Kidney (tissue), 14 donors: Measurements from ENCODE around the gene NPRL2. TPM values are rescaled to one million over a fixed set of nuclear protein-coding genes. Genes with fewer than 3 reads are reported as not detected.

Experiments used
- DNase-seq, 5 donors: peaks; one replicate each; pipeline ENCODE4 v3.0.0-alpha.2; 2013 to 2020
- FAIRE-seq: peaks from 2 replicates; lab custom pipeline; 2012; peaks lifted over from hg19 to GRCh38; lab: Jason Lieb, UNC
- H3K27ac ChIP-seq, 2 donors: one replicate each; pipeline ENCODE4 v1.7.0; 2013; ENCODE audit warnings: low read depth in 2 of 2, low read length in 2 of 2, inconsistent platforms in 1 of 2
- H3K27me3 ChIP-seq: one replicate; pipeline ENCODE4 v1.7.1; 2013; ENCODE audit warnings: low read length, inconsistent platforms; ENCODE audit not compliant: control insufficient read depth, insufficient read depth
- H3K36me3 ChIP-seq, 3 donors: one replicate each; pipeline versions ENCODE4 v1.7.0 to v1.7.1; 2013; ENCODE audit warnings: low read length in 3 of 3, control low read depth in 1 of 3, inconsistent platforms in 1 of 3; ENCODE audit not compliant: insufficient read depth in 3 of 3, control insufficient read depth in 2 of 3
- H3K4me1 ChIP-seq, 3 donors: one replicate each; pipeline versions ENCODE4 v1.7.0 to v1.7.1; 2013; ENCODE audit warnings: low read length in 3 of 3, inconsistent platforms in 1 of 3, low read depth in 1 of 3; ENCODE audit not compliant: control insufficient read depth in 2 of 3, insufficient read depth in 2 of 3
- H3K4me3 ChIP-seq, 3 donors: one replicate each; pipeline versions ENCODE4 v1.7.0 to v1.8.1; 2013; ENCODE audit warnings: low read length in 3 of 3, control low read depth in 1 of 3, inconsistent platforms in 1 of 3
- H3K9ac ChIP-seq, 3 donors: one replicate each; pipeline versions ENCODE4 v1.7.0 to v1.7.1; 2013; ENCODE audit warnings: low read length in 3 of 3, control low read depth in 1 of 3, inconsistent platforms in 1 of 3
- H3K9me3 ChIP-seq, 3 donors: one replicate each; pipeline versions ENCODE4 v1.7.0 to v1.7.1; 2013; ENCODE audit warnings: low read length in 3 of 3, control low read depth in 1 of 3, inconsistent platforms in 1 of 3; ENCODE audit not compliant: control insufficient read depth in 2 of 3, insufficient read depth in 1 of 3
- CTCF ChIP-seq: IDR thresholded peaks from 3 replicates; pipeline ENCODE4 v1.5.1; 2012; ENCODE audit warnings: mild to moderate bottlenecking, moderate library complexity, borderline replicate concordance; ENCODE audit not compliant: insufficient read depth; ENCODE audit errors: extremely low read depth
- intact Hi-C: fragments of 100-400 bp; cut with DNase I; formaldehyde crosslinking; loops from one replicate; pipeline ENCODE4 v1.11.1; 2022
- polyA plus RNA-seq: library from polyadenylated mRNA; stranded (reverse); fragments of 350-450 nt; fragmentation: Illumina TruSeq; extraction: RNeasy Lipid Tissue Mini Kit (QIAGEN cat#74804); gene quantifications from one replicate; pipeline ENCODE4 v1.2.3, GENCODE V29; 2014; ENCODE audit warnings: low read depth, low replicate concordance; ENCODE audit not compliant: insufficient read depth
- total RNA-seq: library from RNA; stranded (reverse); fragmentation: NEBNext Ultra II Directional; extraction: Animal tissue kit (Norgen Biotek cat#: 25700); gene quantifications from one replicate; pipeline ENCODE4 v1.2.1, GENCODE V29; 2021
- donor health status: control.
- donor health status: control.
- donor health status: control.
- donor health status: control.
- donor health status: control.
- donor health status: DM: yes; HTN: yes; CAD: no.
- donor health status: Normal renal cell carcinoma (clear cell type).

Gene NPRL2
- total and polyA plus RNA-seq, 2 donors from 2014 or later, result 23.5 to 39.8 TPM

GRCh38 chr3:50297896-50298725, 52.5 kb downstream of the NPRL2 start:
- intact Hi-C loops, result no loop called here
- H3K27me3 ChIP-seq, result no peaks in the 10 kb centered on the region
- peaks cover 0 to 6% (median 3%) of the 10 kb centered on the region in 3 donors for H3K36me3 ChIP-seq
- peak in 1 of 5 donors; percentile 62 for DNase-seq
- H3K9ac ChIP-seq, result peak overlapping the region in 2 of 3 donors; percentile 76 to 94
- no peak for FAIRE-seq
- no peaks in the 10 kb centered on the region for H3K9me3 ChIP-seq
- TF ChIP-seq CTCF, result no peak
- peak overlapping the region in 2 of 3 donors; percentile 74 to 92 for H3K4me3 ChIP-seq
- peak overlapping the region; percentile 94 for H3K27ac ChIP-seq
- peaks cover 4 to 38% (median 20%) of the 10 kb centered on the region in 3 donors for H3K4me1 ChIP-seq

DNA sequence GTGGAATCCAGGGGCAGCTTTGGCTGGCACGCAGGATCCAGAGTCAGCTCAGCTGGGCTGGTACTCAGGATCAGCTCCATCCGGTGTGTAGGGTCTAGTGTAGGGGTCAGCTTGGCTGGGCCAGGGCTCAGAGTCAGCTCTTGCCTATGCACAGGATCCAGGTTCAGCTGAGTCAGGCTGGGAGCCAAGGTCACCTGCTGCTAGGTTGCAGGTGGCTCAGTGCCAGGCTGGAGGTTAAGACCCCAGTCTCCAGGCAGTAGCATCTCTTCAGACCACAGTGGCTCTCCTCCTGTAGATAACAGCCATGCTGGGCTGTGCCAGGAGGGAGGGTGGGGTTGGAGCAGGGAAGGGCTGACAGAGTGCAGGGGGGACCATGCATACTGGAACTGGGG, 53.2 kb downstream of the NPRL2 start:
- peak in 1 of 5 donors; percentile 59 for DNase-seq
- TF ChIP-seq CTCF, result no peak
- Histone ChIP-seq H3K9me3 (no peaks in the 10 kb centered on the region), H3K4me1 (peaks cover 7 to 36% (median 27%) of the 10 kb centered on the region in 3 donors), H3K36me3 (peaks cover 0 to 6% (median 3%) of the 10 kb centered on the region in 3 donors), H3K4me3 (no peak overlapping the region), H3K27me3 (no peaks in the 10 kb centered on the region), H3K9ac (no peak overlapping the region), H3K27ac (no peak overlapping the region)
- intact Hi-C loops, result no loop called here
- FAIRE-seq, result no peak

Other genes starting within 250 kb of the NPRL2 start
- gene SEMA3F, start 195.5 kb downstream of the NPRL2 start, total RNA-seq, result 39.9 TPM
- 36.7 TPM for gene SEMA3F, start 195.5 kb downstream of the NPRL2 start, polyA plus RNA-seq
- not detected for gene GNAT1, start 159.2 kb downstream of the NPRL2 start, total RNA-seq
- not detected for gene GNAT1, start 159.2 kb downstream of the NPRL2 start, polyA plus RNA-seq
- 1.6 TPM for gene SLC38A3, start 145.5 kb downstream of the NPRL2 start, total RNA-seq
- 4.2 TPM for gene SLC38A3, start 145.5 kb downstream of the NPRL2 start, polyA plus RNA-seq
- gene GNAI2, start 114.6 kb downstream of the NPRL2 start, total RNA-seq, result 245 TPM
- gene GNAI2, start 114.6 kb downstream of the NPRL2 start, polyA plus RNA-seq, result 141 TPM
- gene SEMA3B, start 81.6 kb downstream of the NPRL2 start, total RNA-seq, result 96.1 TPM
- gene SEMA3B, start 81.6 kb downstream of the NPRL2 start, polyA plus RNA-seq, result 99.9 TPM
- gene LSMEM2, start 71.7 kb downstream of the NPRL2 start, total RNA-seq, result 0.22 TPM
- 0.62 TPM for gene LSMEM2, start 71.7 kb downstream of the NPRL2 start, polyA plus RNA-seq
- 78.1 TPM for gene IFRD2, start 58.3 kb downstream of the NPRL2 start, total RNA-seq
- 54.1 TPM for gene IFRD2, start 58.3 kb downstream of the NPRL2 start, polyA plus RNA-seq
- 2.0 TPM for gene HYAL3, start 51.4 kb downstream of the NPRL2 start, total RNA-seq
- gene HYAL3, start 51.4 kb downstream of the NPRL2 start, polyA plus RNA-seq, result 3.2 TPM
- 10.7 TPM for gene NAA80, start 51.4 kb downstream of the NPRL2 start, total RNA-seq
- gene NAA80, start 51.4 kb downstream of the NPRL2 start, polyA plus RNA-seq, result 8.7 TPM
- gene HYAL1, start 47.2 kb downstream of the NPRL2 start, total RNA-seq, result 47.5 TPM
- 126 TPM for gene HYAL1, start 47.2 kb downstream of the NPRL2 start, polyA plus RNA-seq
- gene HYAL2, start 28.0 kb downstream of the NPRL2 start, total RNA-seq, result 142 TPM
- 93.2 TPM for gene HYAL2, start 28.0 kb downstream of the NPRL2 start, polyA plus RNA-seq
- 33.6 TPM for gene TUSC2, start 22.6 kb downstream of the NPRL2 start, total RNA-seq
- gene TUSC2, start 22.6 kb downstream of the NPRL2 start, polyA plus RNA-seq, result 60.0 TPM
- 28.9 TPM for gene RASSF1, start 9.9 kb downstream of the NPRL2 start, total RNA-seq
- gene RASSF1, start 9.9 kb downstream of the NPRL2 start, polyA plus RNA-seq, result 19.1 TPM
- gene ZMYND10, start 5.0 kb downstream of the NPRL2 start, total RNA-seq, result 14.2 TPM
- 10.0 TPM for gene ZMYND10, start 5.0 kb downstream of the NPRL2 start, polyA plus RNA-seq
- 28.5 TPM for gene CYB561D2, start 87 bp upstream of the NPRL2 start, total RNA-seq
- 38.8 TPM for gene CYB561D2, start 87 bp upstream of the NPRL2 start, polyA plus RNA-seq
- 40.1 TPM for gene TMEM115, start 8.7 kb upstream of the NPRL2 start, total RNA-seq
- gene TMEM115, start 8.7 kb upstream of the NPRL2 start, polyA plus RNA-seq, result 54.0 TPM
- gene CACNA2D2, start 152.9 kb upstream of the NPRL2 start, total RNA-seq, result 3.6 TPM
- 6.0 TPM for gene CACNA2D2, start 152.9 kb upstream of the NPRL2 start, polyA plus RNA-seq
- 6.2 TPM for gene C3orf18, start 217.0 kb upstream of the NPRL2 start, total RNA-seq
- 14.9 TPM for gene C3orf18, start 217.0 kb upstream of the NPRL2 start, polyA plus RNA-seq
- gene HEMK1, start 218.7 kb upstream of the NPRL2 start, total RNA-seq, result 25.1 TPM
- gene HEMK1, start 218.7 kb upstream of the NPRL2 start, polyA plus RNA-seq, result 30.3 TPM